IMR-90 (cell line): ENCODE data around the gene RHBDF1. TPM values are rescaled to one million over a fixed set of nuclear protein-coding genes. Genes with fewer than 3 reads are reported as not detected.

Source experiments
- ATAC-seq: fragments of 200-7000 bp; cut with Tn5 transposase; 2 replicates; pipeline ENCODE4 v1.9.1; 2020; ENCODE audit warnings: low read depth, mild to moderate bottlenecking, moderate library complexity
- BruUV-seq: library from RNA; stranded (reverse); fragments of 400-500 nt; replicated peaks from 2 replicates; lab custom pipeline; 2021; lab: Mats Ljungman, UMichigan
- CTCF ChIA-PET: fragments of 300-600 bp; formaldehyde crosslinking; extraction: SDS; loops from one replicate; lab custom pipeline; 2021; ENCODE audit warnings: antibody characterized with exemption; lab: Yijun Ruan, JAX
- POLR2A ChIA-PET: fragments of 300-600 bp; sonication (Branson Sonifier 250); formaldehyde crosslinking; loops from one replicate; lab custom pipeline; 2022; ENCODE audit warnings: antibody characterized with exemption; ENCODE audit not compliant: unreplicated experiment; lab: Charles Lee
- DNase-seq: peaks from one replicate; pipeline ENCODE4 v3.0.0; 2013
- H2AFZ ChIP-seq: replicated peaks from 2 replicates; pipeline ENCODE3; 2013; ENCODE audit warnings: low read length, mild to moderate bottlenecking; ENCODE audit not compliant: poor library complexity
- H2AK5ac ChIP-seq: 2 replicates; pipeline ENCODE4 v1.6.1; 2013; ENCODE audit warnings: low read depth, low read length, inconsistent platforms
- H2AK9ac ChIP-seq: replicated peaks from 2 replicates; pipeline ENCODE3; 2013; ENCODE audit warnings: mild to moderate bottlenecking, low read depth, low read length, moderate library complexity; ENCODE audit not compliant: poor library complexity
- H2BK120ac ChIP-seq: 2 replicates; pipeline ENCODE4 v1.6.1; 2013; ENCODE audit warnings: low read depth, low read length, inconsistent platforms
- H2BK15ac ChIP-seq: 3 replicates; pipeline ENCODE4 v1.6.1; 2013; ENCODE audit warnings: low read depth, low read length, inconsistent platforms
- H2BK20ac ChIP-seq: 2 replicates; pipeline ENCODE4 v1.6.1; 2013; ENCODE audit warnings: low read depth, mild to moderate bottlenecking, inconsistent platforms, low read length, moderate library complexity
- H2BK5ac ChIP-seq: 2 replicates; pipeline ENCODE4 v1.6.1; 2013; ENCODE audit warnings: mild to moderate bottlenecking, low read depth, low read length, inconsistent platforms; ENCODE audit not compliant: poor library complexity, severe bottlenecking
- H3K14ac ChIP-seq: replicated peaks from 2 replicates; pipeline ENCODE4 v1.6.1; 2013; ENCODE audit warnings: low read depth, low read length, inconsistent platforms
- H3K18ac ChIP-seq: 2 replicates; pipeline ENCODE4 v1.6.1; 2013; ENCODE audit warnings: low read depth, low read length, control low read depth
- H3K23ac ChIP-seq: 2 replicates; pipeline ENCODE4 v1.6.1; 2013; ENCODE audit warnings: low read depth, low read length, inconsistent platforms
- H3K27ac ChIP-seq: 2 replicates; pipeline ENCODE4 v1.5.1; 2013; ENCODE audit warnings: mild to moderate bottlenecking, control low read depth, low read length; ENCODE audit not compliant: insufficient read depth
- H3K27me3 ChIP-seq: 2 replicates; pipeline ENCODE4 v1.6.1; 2013; ENCODE audit warnings: low read length; ENCODE audit not compliant: control insufficient read depth, insufficient read depth
- H3K36me3 ChIP-seq: 2 replicates; pipeline ENCODE4 v1.6.1; 2013; ENCODE audit warnings: low read length, mixed read lengths; ENCODE audit not compliant: control insufficient read depth, insufficient read depth
- H3K4ac ChIP-seq: 2 replicates; pipeline ENCODE4 v1.6.1; 2013; ENCODE audit warnings: low read depth, low read length, inconsistent platforms
- H3K4me1 ChIP-seq: 2 replicates; pipeline ENCODE4 v1.6.1; 2013; ENCODE audit warnings: low read length, mixed read lengths; ENCODE audit not compliant: control insufficient read depth, insufficient read depth
- H3K4me2 ChIP-seq: 2 replicates; pipeline ENCODE4 v1.6.1; 2013; ENCODE audit warnings: low read depth, mild to moderate bottlenecking, control low read depth, low read length, moderate library complexity
- H3K4me3 ChIP-seq: 2 replicates; pipeline ENCODE4 v1.5.1; 2013; ENCODE audit warnings: low read depth, mild to moderate bottlenecking, control low read depth, low read length, moderate library complexity; ENCODE audit not compliant: insufficient read depth
- H3K56ac ChIP-seq: 2 replicates; pipeline ENCODE4 v1.6.1; 2013; ENCODE audit warnings: low read length, inconsistent platforms; ENCODE audit not compliant: insufficient read depth; ENCODE audit errors: extremely low read depth
- H3K79me1 ChIP-seq, 2 experiments: 2 replicates each; pipeline ENCODE4 v1.6.1; 2013; ENCODE audit warnings: low read length in 2 of 2, inconsistent platforms in 1 of 2, low read depth in 1 of 2
- H3K9ac ChIP-seq: 2 replicates; pipeline ENCODE4 v1.6.1; 2013; ENCODE audit warnings: low read depth, low read length, control low read depth
- H3K9me1 ChIP-seq: 2 replicates; pipeline ENCODE4 v1.6.1; 2013; ENCODE audit warnings: low read length, inconsistent platforms; ENCODE audit not compliant: insufficient read depth
- H3K9me3 ChIP-seq: 2 replicates; pipeline ENCODE4 v1.6.1; 2013; ENCODE audit warnings: low read length; ENCODE audit not compliant: control insufficient read depth, insufficient read depth
- H4K20me1 ChIP-seq: 2 replicates; pipeline ENCODE4 v1.6.1; 2013; ENCODE audit warnings: low read length, inconsistent platforms; ENCODE audit not compliant: insufficient read depth
- H4K5ac ChIP-seq: 2 replicates; pipeline ENCODE4 v1.6.1; 2013; ENCODE audit warnings: mild to moderate bottlenecking, low read depth, low read length, control low read depth
- H4K8ac ChIP-seq, 2 experiments: 2 replicates each; pipeline ENCODE4 v1.6.1; 2013; ENCODE audit warnings: low read depth in 2 of 2, low read length in 2 of 2, control low read depth in 1 of 2, inconsistent platforms in 1 of 2
- H4K91ac ChIP-seq: 2 replicates; pipeline ENCODE4 v1.6.1; 2013; ENCODE audit warnings: low read depth, low read length, inconsistent platforms; ENCODE audit not compliant: insufficient read depth
- BHLHE40 ChIP-seq: fragments of 150-350 bp; IDR thresholded peaks from 2 replicates; pipeline ENCODE4 v1.6.1; 2016; ENCODE audit warnings: mild to moderate bottlenecking, low read depth, low read length
- CEBPB ChIP-seq: IDR thresholded peaks from 2 replicates; pipeline ENCODE4 v1.6.1; 2012; ENCODE audit warnings: low read depth, low read length, improper control_type of control experiment
- CHD1 ChIP-seq: IDR thresholded peaks from 2 replicates; pipeline ENCODE4 v1.6.1; 2012; ENCODE audit warnings: low read depth, low read length, improper control_type of control experiment
- CTCF ChIP-seq: conservative IDR thresholded peaks from 2 replicates; pipeline ENCODE4 v1.5.1; 2012; ENCODE audit warnings: mild to moderate bottlenecking, low read depth, low read length, improper control_type of control experiment
- FOS ChIP-seq: fragments of 150-350 bp; IDR thresholded peaks from 2 replicates; pipeline ENCODE4 v1.6.1; 2016; ENCODE audit warnings: low read depth, low read length
- MAFK ChIP-seq: IDR thresholded peaks from 2 replicates; pipeline ENCODE4 v1.6.1; 2012; ENCODE audit warnings: low read depth, low read length, improper control_type of control experiment
- MAZ ChIP-seq: IDR thresholded peaks from 2 replicates; pipeline ENCODE4 v1.6.1; 2012; ENCODE audit warnings: low read depth, mild to moderate bottlenecking, low read length, improper control_type of control experiment, moderate library complexity, borderline replicate concordance
- MXI1 ChIP-seq: IDR thresholded peaks from 2 replicates; pipeline ENCODE4 v1.6.1; 2012; ENCODE audit warnings: low read depth, mild to moderate bottlenecking, low read length, moderate library complexity, borderline replicate concordance
- POLR2A ChIP-seq: IDR thresholded peaks from 2 replicates; pipeline ENCODE4 v1.6.1; 2012; ENCODE audit warnings: mild to moderate bottlenecking, low read depth, low read length
- RCOR1 ChIP-seq: IDR thresholded peaks from 2 replicates; pipeline ENCODE4 v1.6.1; 2012; ENCODE audit warnings: mild to moderate bottlenecking, low read length, improper control_type of control experiment; ENCODE audit not compliant: insufficient replicate concordance
- RFX5 ChIP-seq: IDR thresholded peaks from 2 replicates; pipeline ENCODE4 v1.8.0; 2012; ENCODE audit warnings: low read depth, mild to moderate bottlenecking, low read length, moderate library complexity
- whole genome bisulfite sequencing, 2 experiments: methylation state at CpG; one replicate each; pipeline versions ENCODE4 v1.1.5 to v1.1.7; 2013; ENCODE audit warnings: missing lambda C conversion rate in 2 of 2; ENCODE audit not compliant: insufficient read length in 1 of 2; ENCODE audit errors: extremely low coverage in 2 of 2; 5-methylcytosine and 5-hydroxymethylcytosine counted together
- dilution Hi-C: fragments of 300-500 bp; cut with HindIII; formaldehyde crosslinking; loops from one replicate; pipeline ENCODE4 v1.14.3; 2018; ENCODE audit warnings: low sequenced_read_pairs; ENCODE audit not compliant: unreplicated experiment
- in situ Hi-C: fragments of 300-500 bp; cut with MboI; formaldehyde crosslinking; loops from 3 replicates; pipeline ENCODE4 v1.14.3; 2019; ENCODE audit warnings: low sequenced_read_pairs, inconsistent platforms, mixed read lengths
- intact Hi-C: fragments of 100-400 bp; cut with micrococcal nuclease; formaldehyde crosslinking; loops from 2 replicates; pipeline ENCODE4 v1.10.0; 2022
- polyA plus RNA-seq, 3 experiments: library from polyadenylated mRNA; depleted of rRNA; stranded (reverse); fragments of >200 nt; gene quantifications; 2 replicates each; pipeline ENCODE4 v1.2.3, GENCODE V29; 2012; ENCODE audit warnings: low replicate concordance in 1 of 3
- total RNA-seq: library from RNA; depleted of rRNA; stranded (reverse); fragments of >200 nt; gene quantifications from 2 replicates; pipeline ENCODE4 v1.2.3, GENCODE V29; 2012
- TF ChIP-seq, protein P1 (sequence below): fragments of 150-350 bp; IDR thresholded peaks from 2 replicates; pipeline ENCODE4 v1.6.1; 2016; ENCODE audit warnings: low read depth, mild to moderate bottlenecking, low read length, moderate library complexity, borderline replicate concordance

The RHBDF1 gene
- total and polyA plus RNA-seq, 2 of the 4 experiments (the other 2 are of a cell fraction): 13.8 to 86.6 TPM

GRCh38 chr16:92431-93339 lies 20.3 kb upstream of the RHBDF1 start:
- H3K27me3 ChIP-seq: no peaks in the 10 kb centered on the region
- CTCF ChIA-PET: no interaction called here
- H3K23ac ChIP-seq: no peak overlapping the region
- no peak overlapping the region for H2BK5ac ChIP-seq
- POLR2A ChIA-PET: no interaction called here
- H2BK120ac ChIP-seq: no peak overlapping the region
- H4K91ac ChIP-seq: no peak overlapping the region
- in situ Hi-C loops: no loop called here
- H3K27ac ChIP-seq: no peak overlapping the region
- H3K36me3 ChIP-seq: peaks cover 53% of the 10 kb centered on the region
- H3K18ac ChIP-seq: no peak overlapping the region
- TF ChIP-seq RCOR1 (no peak), CHD1 (no peak), CEBPB (no peak), CTCF (no peak), POLR2A (no peak), MAFK (no peak), FOS (no peak), MAZ (no peak), MXI1 (no peak), BHLHE40 (no peak), RFX5 (no peak)
- TF ChIP-seq, protein P1, sequence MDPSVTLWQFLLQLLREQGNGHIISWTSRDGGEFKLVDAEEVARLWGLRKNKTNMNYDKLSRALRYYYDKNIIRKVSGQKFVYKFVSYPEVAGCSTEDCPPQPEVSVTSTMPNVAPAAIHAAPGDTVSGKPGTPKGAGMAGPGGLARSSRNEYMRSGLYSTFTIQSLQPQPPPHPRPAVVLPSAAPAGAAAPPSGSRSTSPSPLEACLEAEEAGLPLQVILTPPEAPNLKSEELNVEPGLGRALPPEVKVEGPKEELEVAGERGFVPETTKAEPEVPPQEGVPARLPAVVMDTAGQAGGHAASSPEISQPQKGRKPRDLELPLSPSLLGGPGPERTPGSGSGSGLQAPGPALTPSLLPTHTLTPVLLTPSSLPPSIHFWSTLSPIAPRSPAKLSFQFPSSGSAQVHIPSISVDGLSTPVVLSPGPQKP: no peak
- peak overlapping the region; percentile 59 for H2AK9ac ChIP-seq
- H3K4me1 ChIP-seq: peaks cover 3% of the 10 kb centered on the region
- no peaks in the 10 kb centered on the region for H3K9me3 ChIP-seq
- no TSS peak for BruUV-seq
- no peak overlapping the region for H3K4me3 ChIP-seq
- H3K9me1 ChIP-seq: 0 out of 2 replicates have a peak, but pooled peaks cover 3% of the 10 kb centered on the region
- WGBS, 2 experiments: 84% methylated on average over 5 of the region's 15 CpGs; no CpG with 5 or more reads in 1 of the 2 experiments
- ATAC-seq: no peak
- H3K4ac ChIP-seq: no peak overlapping the region
- H3K9ac ChIP-seq: no peak overlapping the region
- DNase-seq: no peak
- intact Hi-C loops: no loop called here
- no peak overlapping the region; the same call in 1 of the 2 replicates for H2AK5ac ChIP-seq
- peaks cover 23% of the 10 kb centered on the region for H4K20me1 ChIP-seq
- H2BK20ac ChIP-seq: no peak overlapping the region
- no peak overlapping the region for H3K4me2 ChIP-seq
- H4K5ac ChIP-seq: no peak overlapping the region
- dilution Hi-C loops: no loop called here
- no peak overlapping the region for H4K8ac ChIP-seq
- no peak overlapping the region for H2BK15ac ChIP-seq
- H3K79me1 ChIP-seq: peaks cover 5 to 59% of the 10 kb centered on the region in 2 experiments; a peak in 3 of 4 replicates
- no peak overlapping the region for H2AFZ ChIP-seq
- H3K14ac ChIP-seq: no peak overlapping the region
- H3K56ac ChIP-seq: no peak overlapping the region
